ENCODE results near the gene FNDC5. TPM values are rescaled to one million over a fixed set of nuclear protein-coding genes. Genes with fewer than 3 reads are reported as not detected.

Gene FNDC5
- total and polyA plus RNA-seq, 8 donors = 4.6 to 13.3 (median 8.9) TPM; not detected in 1

DNA sequence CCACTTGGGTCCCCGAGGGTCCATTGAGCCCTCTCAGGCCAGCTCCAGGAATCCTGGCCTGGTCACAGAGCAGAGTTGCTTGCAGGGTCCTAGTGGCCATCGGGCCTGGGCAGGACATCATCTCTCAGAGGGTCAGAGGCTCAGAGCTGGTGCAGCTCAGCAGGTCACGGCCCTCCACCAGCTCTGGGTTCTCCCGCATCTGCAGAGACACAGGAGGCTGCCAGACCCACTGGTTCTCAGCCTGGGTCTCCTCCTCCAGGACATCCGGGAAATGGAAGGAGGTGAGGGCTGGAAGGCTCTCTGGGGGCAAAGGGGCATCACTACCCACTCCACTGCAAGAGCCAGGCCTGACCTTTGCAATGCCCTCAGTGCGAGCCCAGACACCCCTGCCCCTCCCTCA lies 24.0 kb upstream of the FNDC5 start:
- peaks cover 17 to 77% of the 10 kb centered on the region in 2 donors for H3K27me3 ChIP-seq
- intact Hi-C loops (cut with DNase I) = no loop called here
- TF ChIP-seq, protein P1, sequence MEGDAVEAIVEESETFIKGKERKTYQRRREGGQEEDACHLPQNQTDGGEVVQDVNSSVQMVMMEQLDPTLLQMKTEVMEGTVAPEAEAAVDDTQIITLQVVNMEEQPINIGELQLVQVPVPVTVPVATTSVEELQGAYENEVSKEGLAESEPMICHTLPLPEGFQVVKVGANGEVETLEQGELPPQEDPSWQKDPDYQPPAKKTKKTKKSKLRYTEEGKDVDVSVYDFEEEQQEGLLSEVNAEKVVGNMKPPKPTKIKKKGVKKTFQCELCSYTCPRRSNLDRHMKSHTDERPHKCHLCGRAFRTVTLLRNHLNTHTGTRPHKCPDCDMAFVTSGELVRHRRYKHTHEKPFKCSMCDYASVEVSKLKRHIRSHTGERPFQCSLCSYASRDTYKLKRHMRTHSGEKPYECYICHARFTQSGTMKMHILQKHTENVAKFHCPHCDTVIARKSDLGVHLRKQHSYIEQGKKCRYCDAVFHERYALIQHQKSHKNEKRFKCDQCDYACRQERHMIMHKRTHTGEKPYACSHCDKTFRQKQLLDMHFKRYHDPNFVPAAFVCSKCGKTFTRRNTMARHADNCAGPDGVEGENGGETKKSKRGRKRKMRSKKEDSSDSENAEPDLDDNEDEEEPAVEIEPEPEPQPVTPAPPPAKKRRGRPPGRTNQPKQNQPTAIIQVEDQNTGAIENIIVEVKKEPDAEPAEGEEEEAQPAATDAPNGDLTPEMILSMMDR (IDR thresholded peaks at IDR 0.05) = no peak
- H3K4me1 ChIP-seq = peaks cover 0 to 13% of the 10 kb centered on the region in 2 donors
- DNase-seq = no peak
- H3K4me3 ChIP-seq = no peak overlapping the region
- no peak overlapping the region for H3K27ac ChIP-seq
- H3K36me3 ChIP-seq = no peaks in the 10 kb centered on the region
- no peaks in the 10 kb centered on the region for H3K9me3 ChIP-seq
- ATAC-seq = no peak

DNA sequence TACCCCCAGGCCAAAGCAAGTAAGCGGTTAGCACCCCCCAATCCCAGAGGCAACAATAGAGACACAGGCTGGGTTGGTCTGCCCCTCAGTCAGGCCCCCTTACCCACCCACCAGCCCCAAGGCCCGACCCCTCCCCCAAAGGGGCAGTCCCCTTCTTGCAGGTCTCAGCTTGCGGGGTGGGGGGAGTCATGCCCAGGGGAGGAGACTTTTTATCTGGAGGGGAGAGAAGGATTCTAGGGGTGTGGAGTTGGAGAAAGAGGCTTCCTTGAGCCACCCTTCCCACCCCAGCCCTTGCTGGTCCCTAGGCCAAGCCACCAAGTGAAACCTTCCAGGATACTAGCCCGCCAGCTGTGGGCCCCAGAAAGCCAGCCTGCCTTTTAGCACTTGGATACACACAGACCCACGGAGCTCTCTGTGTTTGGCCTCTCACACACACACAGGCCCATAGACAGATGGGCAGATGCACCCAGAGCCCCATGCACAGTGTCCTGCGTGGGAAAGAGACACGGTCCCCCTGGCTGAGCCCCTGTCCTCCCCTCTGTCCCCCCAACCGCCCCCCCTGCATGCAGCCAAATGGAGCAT lies 23.4 kb upstream of the FNDC5 start:
- Histone ChIP-seq H3K4me1 (peaks cover 0 to 13% of the 10 kb centered on the region in 2 donors), H3K36me3 (no peaks in the 10 kb centered on the region), H3K4me3 (no peak overlapping the region), H3K9me3 (no peaks in the 10 kb centered on the region), H3K27ac (no peak overlapping the region), H3K27me3 (peaks cover 17 to 77% of the 10 kb centered on the region in 2 donors)
- no peak for ATAC-seq
- DNase-seq = no peak
- TF ChIP-seq, protein P1 (IDR thresholded peaks at IDR 0.05) = no peak
- intact Hi-C loops (cut with DNase I) = no loop called here

DNA sequence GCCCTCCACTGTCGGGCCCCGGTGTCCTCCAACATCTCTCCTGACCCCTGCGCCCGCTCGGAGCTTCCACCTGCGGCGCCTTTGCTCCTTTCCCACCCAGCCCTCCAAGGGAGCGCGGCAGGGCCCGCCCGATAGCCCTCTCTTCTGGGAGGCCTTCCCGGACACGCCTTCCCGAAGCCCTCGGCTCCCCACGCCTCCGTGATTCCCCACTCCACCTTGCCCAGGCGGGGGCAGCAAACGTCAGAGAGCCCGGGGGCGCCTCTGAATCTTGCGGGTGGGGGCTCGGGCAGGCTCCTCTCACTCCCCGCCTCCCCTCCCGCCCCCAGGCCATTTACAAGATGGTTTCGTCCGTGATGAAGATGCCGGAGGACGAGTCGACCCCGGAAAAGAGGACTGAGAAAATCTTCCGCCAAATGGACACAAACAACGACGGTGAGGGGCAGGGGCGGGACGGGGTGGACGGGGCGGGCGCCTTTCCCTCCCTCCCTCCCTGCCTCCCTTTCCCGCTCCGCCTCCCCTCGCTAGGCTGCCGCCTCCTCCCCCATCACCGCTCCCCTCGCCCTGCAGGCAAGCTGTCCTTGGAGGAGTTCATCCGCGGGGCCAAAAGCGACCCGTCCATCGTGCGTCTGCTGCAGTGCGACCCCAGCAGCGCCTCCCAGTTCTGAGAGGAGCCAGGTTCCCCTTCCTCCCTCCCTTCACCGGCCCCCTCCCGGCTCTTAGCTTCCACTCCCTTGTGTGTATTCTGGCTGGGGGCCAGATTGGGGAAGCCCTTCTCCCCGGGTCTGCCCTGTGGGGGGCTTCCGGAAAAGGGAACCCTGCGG lies 22.7 kb upstream of the FNDC5 start:
- Histone ChIP-seq H3K36me3 (no peaks in the 10 kb centered on the region), H3K27me3 (peaks cover 17 to 77% of the 10 kb centered on the region in 2 donors), H3K27ac (no peak overlapping the region), H3K4me1 (peaks cover 0 to 13% of the 10 kb centered on the region in 2 donors), H3K4me3 (peak overlapping the region; percentile 27 to 32), H3K9me3 (no peaks in the 10 kb centered on the region)
- intact Hi-C loops (cut with DNase I) = no loop called here
- TF ChIP-seq, protein P1 (IDR thresholded peaks at IDR 0.05) = peak in 1 of 2 donors; percentile 5
- DNase-seq (peak in 1 of 4 donors; percentile 82), ATAC-seq (peak; percentile 65)

DNA sequence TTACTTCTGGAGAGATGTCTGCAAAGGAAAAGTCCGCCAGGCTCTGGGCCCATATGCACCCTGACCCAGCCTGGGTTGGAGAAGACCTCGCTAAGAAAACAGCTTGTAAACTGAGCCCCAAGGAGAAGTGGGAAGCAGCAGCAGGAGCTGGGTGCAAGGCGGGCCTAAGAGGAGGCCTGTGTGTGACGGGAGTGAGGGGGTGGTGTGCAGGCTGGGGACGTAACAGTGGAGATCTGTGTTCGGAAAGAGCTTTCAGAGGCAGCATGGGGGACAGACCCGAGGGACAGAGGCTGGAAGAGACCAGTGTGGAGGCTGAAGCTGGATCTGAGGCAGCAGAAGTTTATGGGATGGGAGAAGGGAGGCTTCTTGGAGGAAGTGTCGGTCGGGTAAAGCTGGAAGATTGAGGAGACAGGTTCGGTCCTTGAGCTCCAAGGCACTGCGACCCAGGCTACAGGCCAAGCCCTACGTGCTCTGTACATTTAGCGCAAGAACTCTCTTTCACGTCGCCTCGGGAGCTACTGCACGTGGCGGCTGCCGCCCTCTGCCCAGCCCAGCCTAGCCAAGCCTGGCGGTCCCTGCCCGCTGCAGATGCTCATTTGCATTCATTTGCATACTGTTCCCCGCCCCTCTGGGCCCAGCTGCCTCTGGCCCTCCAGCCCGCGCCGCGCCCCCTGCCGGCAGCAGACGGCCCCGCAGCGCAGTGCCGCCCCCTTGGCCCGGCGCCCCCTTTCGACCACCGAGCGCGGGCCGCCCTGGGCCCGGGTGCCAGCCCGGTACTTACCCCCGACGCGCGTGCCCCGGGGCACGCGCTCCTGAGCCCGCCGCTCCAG lies 21.9 kb upstream of the FNDC5 start:
- H3K27me3 ChIP-seq = peaks cover 21 to 77% of the 10 kb centered on the region in 2 donors
- H3K4me3 ChIP-seq = peak overlapping the region; percentile 27 to 32
- ATAC-seq = peak; percentile 39
- intact Hi-C loops (cut with DNase I) = no loop called here
- TF ChIP-seq, protein P1 (IDR thresholded peaks at IDR 0.05) = peak in 1 of 2 donors; percentile 55
- H3K36me3 ChIP-seq = no peaks in the 10 kb centered on the region
- DNase-seq = peak in 1 of 4 donors; percentile 82
- peaks cover 0 to 13% of the 10 kb centered on the region in 2 donors for H3K4me1 ChIP-seq
- no peaks in the 10 kb centered on the region for H3K9me3 ChIP-seq
- no peak overlapping the region for H3K27ac ChIP-seq
